SW 1271 (cell line): Measurements from ENCODE around the gene PLAU.
"Not testable (repeated sequence)": the region's sequence is repeated elsewhere in the genome, so short reads cannot be mapped to it uniquely, and the experiment has no call there.

ENCODE experiments used
- DNase-seq, 2 experiments: peaks; one replicate each; lab custom pipeline; 2025; lab: John Stamatoyannopoulos, UW

The PLAU gene

DNA sequence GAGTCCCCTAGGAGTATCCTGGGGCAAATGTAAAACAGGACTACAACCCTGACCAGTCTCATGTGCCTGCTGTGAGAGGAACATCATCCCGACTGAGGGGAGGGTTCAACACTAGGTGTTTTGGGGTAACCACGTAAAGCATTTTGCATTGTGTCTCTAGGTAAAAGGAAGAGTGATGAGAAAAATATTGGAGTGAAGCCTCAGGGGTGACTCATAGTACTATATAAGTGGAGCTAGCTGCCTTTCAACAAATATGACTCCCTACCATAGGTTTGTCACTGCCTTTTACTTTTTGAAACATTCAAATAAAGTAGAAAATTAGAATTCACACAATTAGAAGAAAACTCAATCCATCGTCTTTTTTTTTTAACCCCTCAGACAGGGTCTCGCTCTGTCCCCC, 34.0 kb upstream of the PLAU start:
- DNase-seq: no peak

DNA sequence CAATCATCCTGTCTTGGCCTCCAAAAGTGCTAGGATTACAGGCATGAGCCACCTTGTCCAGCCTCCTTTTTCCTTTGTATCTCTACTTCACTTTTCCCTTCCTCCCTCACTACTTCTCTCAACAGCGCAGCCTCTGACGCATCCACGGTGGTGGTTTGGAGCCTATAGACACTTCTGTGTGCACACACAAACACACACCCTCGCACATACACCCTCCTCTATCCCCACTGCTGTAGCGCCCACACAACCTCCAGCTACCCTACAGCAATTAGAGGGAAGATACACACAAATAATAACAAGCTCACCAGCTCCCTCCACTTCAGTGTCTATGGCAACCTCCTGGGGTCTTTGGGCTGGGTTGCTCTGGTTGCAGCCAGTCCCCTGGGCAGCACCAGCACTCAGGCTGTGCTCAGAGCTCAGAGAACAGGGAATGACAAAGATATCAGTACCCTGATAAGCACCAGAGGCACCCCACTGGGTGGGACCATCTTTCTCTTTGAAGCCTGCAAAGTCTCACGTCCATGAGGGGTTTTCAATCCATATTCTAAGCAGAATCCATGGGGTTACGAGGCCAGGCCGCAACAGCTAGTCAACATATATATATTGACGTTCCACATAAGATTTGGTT, 33.3 kb upstream of the PLAU start:
- DNase-seq: no peak

DNA sequence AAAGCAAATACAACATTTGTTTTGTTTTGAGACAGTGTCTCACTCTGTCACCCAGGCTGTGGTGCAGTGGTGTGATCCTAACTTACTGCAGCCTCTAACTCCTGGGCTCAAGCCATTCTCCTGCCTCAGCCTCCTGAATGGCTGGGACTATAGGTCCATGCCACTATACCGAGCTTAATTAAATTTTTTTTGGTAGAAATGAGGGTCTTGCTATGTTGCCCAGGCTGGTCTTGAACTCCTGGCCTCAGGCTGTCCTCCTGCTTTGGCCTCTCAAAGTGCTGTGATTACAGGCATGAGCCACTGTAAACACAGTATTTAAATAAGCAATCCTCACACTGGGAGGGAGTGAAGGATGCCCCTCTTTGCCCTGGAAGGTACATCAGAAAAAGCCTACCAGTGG, 32.6 kb upstream of the PLAU start:
- no peak for DNase-seq

DNA sequence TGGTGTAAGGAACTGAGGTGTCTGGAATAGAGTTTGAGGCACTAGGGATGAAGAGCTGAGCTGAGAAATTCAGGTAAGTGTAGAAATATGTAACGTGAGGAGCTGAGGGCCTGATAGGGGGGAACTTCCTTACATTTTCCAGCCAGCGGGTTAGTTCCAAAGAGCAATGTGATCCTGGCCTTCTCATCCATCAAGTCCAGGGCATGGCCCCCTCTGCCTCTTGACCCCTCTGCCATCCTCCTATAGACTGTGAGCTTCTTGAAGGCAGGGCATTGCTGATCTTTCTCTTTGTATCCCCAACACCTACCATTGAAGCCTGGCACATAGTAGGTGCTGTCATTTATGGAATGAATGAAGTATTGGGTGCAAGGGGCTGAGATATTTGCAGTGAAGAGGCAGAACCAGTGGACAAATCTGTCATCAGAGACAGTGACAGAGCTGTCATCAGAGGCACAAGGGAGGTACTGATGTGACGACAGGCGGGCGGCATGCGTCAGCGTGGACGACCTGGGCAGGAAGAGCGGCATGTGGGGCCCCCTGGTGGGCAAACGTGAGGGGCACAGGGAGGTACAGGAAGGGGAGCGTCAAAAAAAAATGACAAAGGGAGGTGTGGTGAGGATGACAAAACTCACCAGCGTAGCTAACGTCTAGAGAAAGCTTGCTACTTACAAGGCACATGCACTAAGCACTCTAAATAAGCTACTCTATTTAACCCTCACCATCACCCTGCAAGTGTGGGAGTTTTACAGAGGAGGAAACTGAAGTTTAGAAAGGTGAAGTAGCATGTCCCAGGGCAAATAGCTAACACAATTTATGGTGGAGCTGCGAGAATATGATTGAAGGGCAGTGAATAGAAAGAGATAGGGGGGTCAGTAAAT, 31.4 kb upstream of the PLAU start:
- peak in 1 of 2 experiments; percentile 63 for DNase-seq

DNA sequence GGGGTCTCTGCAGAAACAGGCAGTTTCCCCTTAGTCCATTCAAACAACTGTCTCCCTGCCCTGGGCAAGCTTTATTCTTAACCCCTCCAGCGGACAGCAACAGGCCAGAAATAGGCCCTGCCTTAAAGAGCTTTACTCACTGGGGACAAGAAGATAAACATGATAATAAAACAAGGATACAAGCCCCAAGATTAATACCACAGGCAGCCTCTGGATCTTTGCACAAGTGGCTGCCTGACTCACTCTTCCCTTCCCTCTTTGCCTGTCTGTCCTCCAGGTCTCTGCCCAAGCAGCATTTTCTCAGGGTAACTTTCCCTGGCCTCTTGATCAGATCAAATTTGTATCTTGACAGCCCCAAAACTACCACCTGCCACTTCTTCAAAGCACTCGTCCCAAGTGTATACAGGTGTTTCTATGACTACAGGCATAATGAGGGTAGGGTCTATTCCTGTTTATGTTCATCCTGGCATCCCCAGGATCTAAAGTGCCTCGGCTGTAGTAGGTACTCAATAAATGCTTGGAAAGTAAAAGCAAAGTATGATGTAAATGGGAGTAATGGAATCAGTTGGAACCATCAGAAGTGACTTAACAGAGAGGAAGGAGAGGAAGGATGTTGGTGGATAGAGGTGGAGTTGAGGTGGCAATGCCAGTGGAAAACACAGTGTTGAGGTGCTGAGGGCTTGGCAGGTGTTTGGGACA, 29.6 kb upstream of the PLAU start:
- no peak for DNase-seq

DNA sequence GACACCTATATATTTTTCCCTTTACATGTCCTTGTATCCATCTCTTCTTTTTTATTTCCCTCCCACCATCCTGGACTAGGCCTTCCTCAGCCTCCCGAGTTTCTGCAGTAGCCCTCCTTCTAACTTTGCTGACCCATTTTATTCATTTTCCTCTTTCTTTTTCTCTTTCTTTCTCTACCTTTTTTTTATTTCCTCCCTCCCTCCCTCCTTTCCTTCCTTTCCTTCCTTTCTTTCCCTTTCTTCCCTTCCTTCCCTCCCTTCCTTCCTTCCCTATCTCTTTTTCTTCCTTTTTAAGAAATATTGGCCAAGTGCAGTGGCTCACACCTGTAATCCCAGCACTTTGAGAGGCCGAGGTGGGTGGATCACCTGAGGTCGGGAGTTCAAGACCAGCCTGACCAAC, 26.9 kb upstream of the PLAU start:
- DNase-seq: no peak

DNA sequence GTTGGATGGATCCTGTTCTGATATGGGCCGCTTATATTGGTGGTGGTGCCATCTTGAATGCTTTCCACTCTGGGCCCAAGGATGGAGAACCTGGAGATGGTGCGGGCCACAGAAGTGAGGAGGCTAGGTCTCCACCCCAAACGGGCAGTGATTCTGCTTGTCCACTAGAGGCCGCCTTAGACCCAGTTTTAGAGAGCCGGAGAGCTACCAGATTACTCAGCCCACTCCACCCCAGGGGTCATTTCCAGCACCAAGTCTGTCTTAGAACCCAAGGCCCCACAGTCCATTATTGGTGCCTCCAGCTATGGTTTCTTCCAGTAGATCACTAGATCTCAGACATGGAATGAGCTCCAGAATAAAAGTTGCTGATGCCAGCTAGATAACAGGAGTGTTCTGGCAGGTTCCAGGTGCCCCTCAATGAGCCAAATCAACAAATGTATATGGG, 24.8 kb upstream of the PLAU start:
- peak in 1 of 2 experiments; percentile 85 for DNase-seq

DNA sequence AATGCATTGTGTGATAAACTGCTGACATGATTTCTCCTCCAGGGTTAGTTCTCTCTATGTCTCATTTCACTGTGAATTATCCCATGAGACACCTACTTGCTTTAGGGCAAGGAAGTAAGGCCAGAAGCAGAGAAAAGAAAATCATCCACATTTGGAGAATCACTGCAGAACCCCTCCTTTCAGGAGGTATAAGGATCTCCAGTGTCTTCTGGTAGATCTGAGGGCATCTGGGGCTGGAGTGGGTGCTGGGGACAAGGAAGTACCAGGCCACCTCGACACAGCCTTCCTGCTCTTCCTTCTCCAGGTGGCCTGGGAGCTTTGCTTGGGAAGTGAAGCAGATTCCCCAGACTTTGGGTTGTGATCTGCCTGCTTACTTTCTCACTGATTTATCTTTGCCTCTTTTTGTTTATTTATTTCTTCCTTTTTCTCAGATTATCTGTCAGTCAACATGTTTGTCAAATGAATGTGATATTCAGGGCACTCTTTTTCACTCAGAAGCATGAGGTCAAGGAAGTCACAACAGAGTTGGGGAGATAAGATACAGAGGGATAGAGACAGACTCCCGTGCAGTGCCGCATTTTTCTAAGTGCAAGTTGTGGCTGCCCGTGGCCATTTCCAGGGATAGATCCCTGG, 24.2 kb upstream of the PLAU start:
- no peak for DNase-seq

DNA sequence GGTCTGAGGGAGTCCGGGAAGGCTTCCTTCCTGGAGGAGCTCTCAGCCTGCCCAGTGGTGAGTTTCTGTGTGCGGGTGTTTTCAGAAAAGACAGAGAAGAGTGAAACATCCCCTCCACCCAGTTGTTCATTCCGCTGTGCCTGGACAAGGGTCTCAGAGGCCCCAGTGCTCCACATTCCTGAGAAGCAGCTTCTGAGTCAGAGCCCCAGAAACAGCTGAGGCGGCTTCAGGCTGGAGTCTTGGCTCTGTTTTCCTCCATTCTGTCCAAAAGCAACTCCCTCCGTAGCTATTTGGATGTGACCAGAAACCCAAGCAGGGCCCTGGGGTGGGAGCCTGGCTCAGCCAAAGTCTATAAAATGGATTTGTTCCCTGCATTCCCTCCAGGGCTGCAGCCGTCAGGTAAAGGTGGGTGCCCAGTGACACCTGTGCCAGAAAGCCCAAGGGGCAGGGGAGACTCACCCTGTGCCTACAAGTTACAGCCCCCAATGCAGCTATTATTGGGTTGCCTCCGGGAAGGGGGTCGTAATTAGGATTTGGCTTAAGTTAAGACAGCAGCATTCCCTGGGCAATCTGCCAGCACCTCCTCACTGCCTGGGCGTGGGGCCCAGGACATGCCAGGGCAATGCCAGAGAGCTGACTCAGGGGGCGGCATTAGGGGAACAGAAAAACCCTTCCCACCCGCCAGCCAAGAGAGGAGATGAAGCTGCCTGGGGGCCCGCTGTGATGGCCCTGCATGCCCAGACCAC, 23.5 kb upstream of the PLAU start:
- DNase-seq: peak; percentile 60 to 76

DNA sequence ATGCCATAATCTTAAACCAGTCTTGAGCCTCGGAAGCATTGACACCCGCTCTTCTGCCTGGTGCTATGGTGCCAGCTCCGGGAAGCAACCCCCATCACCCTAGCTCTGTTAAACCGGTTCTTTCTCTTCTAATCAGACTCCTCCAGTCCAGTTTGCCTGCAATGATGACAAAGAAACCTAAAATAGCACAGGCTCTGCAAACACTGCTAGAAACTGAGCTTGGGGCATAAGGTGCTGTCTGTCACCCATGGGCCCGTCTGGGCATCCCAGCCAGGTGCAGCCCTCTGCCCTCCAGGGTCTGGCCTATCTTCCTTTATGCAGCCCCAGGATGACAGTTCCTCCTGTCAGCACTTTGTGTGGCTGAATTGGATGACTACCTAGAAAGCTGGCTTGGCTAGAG, 22.4 kb upstream of the PLAU start:
- DNase-seq: no peak

DNA sequence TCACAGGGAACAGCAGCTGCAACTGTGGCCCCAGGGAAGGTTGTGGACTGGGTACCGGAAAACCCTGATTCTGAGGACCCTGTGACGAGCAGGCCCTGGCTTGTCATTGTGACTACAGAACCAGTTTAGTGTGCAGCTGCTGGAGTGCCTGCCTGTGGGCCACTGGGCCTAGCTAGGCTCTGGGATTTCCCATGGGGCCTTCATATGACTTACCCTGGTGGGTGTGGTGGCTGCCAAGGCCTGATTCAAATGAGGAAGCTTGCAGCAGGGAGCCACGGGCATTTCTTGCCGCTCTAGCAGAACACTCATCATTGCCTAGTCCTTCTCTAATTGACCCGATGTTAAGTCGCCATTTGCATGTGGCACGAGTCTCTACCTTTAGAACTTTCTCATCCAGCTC, 21.9 kb upstream of the PLAU start:
- DNase-seq: no peak

DNA sequence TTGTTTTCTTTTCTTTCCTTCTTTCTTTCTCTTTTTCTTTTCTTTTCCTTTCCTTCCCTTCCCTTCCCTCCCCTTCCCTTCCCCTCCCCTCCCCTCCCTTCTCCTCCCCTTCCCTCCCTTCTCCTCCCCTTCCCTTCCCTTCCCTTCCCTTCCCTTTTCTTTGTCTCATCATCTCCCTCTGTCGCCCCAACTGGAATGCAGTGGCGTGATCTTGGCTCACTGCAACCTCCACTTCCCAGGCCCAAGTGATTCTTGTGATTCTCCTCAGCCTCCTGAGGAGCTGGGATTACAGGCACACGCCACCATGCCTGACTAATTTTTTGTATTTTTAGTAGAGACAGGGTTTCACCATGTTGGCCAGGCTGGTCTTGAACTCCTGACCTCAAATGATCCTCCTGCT, 21.5 kb upstream of the PLAU start:
- not testable (repeated sequence) for DNase-seq

DNA sequence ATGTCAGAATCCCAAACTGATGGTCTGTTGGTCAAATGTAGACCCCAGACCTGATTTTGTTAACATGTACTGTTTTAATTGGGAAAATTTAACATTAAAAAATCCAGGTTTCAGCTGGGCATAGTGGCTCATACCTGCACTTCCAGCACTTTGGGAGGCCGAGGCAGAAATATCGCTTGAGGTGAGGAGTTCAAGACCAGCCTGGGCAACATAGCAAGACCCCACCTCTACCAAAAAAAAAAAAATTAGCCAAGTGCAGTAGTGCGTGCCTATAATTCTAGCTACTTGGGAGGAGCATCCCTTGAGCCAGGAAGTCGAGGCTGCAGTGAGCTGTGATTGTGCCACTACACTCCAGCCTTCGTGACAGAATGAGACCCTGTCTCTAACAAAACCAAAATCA, 20.7 kb upstream of the PLAU start:
- DNase-seq: no peak

DNA sequence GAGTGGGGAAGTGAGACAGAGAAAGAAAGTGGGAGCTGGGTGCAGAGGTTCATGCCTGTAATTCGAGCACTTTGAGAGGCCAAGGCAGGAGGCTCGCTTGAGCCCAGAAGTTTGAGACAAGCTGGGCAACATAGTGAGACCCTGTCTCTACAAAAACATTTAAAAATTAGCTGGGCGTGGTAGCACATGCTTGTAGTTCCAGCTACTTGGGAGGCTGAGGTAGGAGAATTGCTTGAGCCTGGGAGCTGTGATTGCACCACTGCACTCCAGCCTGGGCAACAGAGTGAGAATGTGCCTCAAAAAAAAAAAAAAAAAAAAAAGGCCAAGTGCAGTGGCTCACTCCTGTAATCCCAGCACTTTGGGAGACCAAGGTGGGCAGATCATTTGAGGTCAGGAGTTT, 20.1 kb upstream of the PLAU start:
- DNase-seq: not testable (repeated sequence)

DNA sequence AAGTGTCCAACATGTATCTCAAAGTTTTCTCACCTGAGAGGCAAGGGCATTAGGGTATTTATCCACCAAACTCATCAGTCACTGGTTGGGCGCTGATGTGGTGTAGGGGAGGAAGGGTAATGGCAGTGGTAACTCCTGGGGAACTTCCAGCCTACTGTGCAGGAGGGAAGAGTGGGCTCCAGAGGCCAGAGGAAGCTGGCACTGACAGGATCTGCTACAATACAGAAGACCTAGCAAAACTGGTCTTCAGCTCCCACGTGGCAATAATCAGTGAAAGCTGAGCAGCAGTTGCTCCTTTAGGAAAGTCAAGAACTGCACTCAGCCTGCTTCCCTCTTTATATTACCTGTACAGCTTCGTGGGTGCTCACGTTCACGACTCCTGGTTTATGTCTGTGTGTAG, 19.4 kb upstream of the PLAU start:
- DNase-seq: no peak

DNA sequence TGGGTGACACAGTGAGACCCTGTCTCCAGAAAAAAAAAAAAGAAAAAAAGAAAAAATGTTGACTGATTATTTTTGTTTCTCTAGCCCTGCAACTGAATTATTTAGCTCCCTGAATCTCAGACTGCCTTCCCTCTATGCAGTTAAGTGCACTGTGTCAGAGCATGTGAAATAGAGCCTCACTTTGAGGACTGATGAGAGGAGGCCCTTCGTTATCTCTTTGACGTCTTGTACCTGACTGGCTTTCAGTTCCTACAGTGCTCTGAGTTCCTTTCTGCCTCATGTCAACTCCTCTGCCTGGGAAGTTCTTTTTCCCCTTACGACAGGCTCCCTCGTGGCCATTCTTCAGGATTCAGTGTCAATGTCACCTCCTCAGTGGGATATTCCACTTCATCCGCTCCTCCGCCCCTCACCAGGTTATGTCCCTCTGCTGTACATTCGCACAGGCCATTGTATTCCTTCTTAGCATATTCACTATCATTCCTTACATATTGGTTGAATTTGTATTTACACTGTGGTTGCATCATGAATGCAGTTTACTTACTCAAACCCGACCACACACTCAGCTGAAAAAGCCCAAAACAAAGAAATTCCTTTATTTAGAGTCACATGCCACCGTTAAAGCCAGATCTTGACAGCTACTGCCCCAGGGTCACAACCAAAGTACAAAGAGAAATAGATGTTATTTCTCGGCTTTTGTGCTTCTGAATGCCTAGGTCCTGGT, 18.5 kb upstream of the PLAU start:
- DNase-seq: no peak

DNA sequence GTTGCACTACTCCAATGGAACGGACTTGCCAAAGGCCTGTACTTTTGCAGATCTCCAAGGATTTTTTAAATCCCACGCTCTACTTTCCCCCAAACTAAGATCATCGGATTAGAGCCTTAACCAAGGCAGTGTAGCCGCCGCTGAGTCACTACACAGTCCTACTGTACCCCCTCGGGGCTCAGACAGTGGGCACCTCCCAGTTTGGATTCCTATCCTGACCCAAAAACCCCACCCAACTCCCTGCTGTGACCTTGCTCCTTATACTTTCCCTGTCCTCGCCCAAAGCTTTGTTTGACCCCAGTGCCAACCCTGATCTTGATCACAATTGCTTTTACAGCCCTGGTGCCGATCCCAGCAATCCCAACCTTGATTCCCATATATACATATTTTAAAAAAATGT, 17.5 kb upstream of the PLAU start:
- no peak for DNase-seq

DNA sequence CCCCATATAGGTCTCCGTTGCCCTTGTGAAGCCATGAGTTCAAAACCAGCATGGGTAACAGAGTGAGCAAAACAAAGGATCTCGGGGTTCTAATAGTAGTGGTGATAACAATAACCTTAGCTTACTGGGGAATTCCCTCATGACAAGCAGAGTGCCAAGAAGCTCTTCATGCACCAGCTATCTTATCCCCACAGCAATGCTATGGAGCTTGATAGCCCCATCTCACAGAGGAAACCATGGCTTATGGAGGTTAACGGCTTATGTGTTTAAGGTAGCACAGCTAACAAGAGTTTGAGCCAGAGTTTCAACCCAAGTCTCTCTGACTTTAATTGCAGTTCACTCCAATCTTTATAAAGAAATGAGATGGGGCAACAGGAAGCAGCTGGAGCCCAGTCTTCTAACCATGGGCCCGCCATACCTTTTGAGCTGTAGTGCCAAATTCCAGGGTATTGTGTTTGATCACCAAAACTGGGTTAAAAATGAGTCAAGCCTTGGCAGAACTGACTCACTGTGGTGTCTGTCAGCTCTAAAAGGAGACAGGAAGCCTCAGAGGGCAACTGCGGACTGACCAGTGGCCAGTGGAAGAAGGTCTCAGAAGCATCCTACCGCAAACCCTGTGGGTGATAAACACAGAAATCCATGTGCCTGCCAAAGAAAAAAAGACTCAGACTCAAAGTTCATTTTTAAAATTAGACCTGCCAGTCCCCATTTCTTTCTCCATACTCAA, 16.5 kb upstream of the PLAU start:
- DNase-seq: peak in 1 of 2 experiments; percentile 23

DNA sequence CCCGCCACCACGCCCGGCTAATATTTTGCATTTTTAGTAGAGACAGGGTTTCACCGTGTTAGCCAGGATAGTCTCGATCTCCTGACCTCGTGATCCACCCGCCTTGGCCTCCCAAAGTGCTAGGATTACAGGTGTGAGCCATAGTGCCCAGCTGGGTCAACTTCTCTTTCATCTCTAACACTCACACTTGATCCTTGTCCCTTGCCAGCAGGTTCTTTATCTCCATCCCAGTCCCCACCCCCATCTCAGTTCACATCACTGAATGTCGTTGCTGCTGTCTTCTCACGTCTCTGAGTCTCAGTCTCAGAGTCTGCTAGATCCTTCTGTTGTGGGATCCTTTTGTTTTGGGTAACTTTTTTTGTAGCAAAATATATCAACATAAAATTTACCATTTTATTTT, 15.6 kb upstream of the PLAU start:
- DNase-seq: not testable (repeated sequence)

DNA sequence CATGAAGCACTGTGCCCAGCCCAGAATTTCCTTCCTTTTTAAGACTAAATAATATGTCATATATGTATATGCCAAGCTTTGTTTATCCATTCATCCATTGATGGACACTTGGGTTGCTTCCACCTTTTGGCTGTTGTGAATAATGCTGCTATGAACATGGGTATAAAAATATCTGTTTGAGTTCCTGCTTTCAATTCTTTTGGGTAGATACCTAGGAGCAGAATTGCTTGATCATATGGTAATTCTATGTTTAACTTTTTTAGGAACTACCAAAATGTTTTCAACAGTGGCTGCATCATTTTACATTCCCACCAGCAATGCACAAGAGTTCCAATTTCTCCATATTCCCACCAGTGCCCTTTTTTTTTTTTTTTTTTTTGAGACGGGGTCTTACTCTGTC, 13.2 kb upstream of the PLAU start:
- DNase-seq: no peak
